ENCODE results near the gene VAX1.
"Not testable (repeated sequence)": the region's sequence is repeated elsewhere in the genome, so short reads cannot be mapped to it uniquely, and the experiment has no call there.

VAX1 gene

DNA sequence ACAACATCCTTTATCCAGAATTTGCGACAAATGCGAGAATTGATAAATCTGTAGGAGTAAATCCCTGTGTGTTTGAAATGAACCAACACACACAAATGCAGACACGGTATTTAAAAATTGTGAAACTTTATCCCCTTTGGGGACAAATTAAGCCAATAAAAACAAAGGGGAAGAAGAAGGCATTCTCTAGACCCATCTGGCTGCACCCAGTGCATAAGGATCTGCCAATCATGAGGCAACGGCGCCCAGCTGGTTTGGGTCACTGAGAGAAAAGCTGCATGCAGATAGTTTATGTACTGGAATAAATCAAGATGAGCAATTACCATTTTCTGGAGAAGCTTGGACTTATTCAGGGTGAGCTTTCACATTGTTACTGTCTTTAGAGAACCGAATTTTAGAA is 45.7 kb downstream of the VAX1 start:
- no peak for DNase-seq (ENCODE audit: insufficient read length, low spot score)
- no peak for FAIRE-seq
- TF ChIP-seq POLR2A (IDR thresholded peaks at IDR 0.05; ENCODE audit: low read depth, low read length) = no peak

- TF ChIP-seq POLR2A (IDR thresholded peaks at IDR 0.05; ENCODE audit: low read depth, low read length) = no peak
- DNase-seq (ENCODE audit: insufficient read length, low spot score) = no peak
- FAIRE-seq = no peak
Observed at GRCh38 chr10:117090834-117091233, 47.2 kb downstream of the VAX1 start.

GRCh38 chr10:117087521-117087920 is 50.5 kb downstream of the VAX1 start:
- TF ChIP-seq POLR2A (IDR thresholded peaks at IDR 0.05; ENCODE audit: low read depth, low read length) = no peak
- DNase-seq (ENCODE audit: insufficient read length, low spot score) (no peak), FAIRE-seq (no peak)

DNA sequence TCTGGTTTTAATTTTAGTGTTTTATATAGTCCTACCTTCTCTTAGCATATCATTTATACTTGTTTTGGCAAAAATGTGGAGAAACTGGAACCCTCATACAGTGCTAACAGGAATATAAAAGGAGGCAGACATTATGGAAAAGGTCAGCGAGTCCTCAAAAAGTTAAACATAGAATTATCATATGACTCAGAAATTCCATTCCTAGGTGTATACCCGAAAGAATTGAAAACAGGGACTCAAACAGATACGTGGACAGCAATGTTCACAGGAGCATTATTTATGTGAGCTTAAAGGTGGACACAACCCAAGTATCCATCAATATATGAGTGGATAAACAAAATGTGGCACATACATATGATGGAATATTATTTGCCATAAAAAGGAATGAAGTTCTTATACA is 51.5 kb downstream of the VAX1 start:
- DNase-seq (ENCODE audit: insufficient read length, low spot score) (no peak), FAIRE-seq (no peak)
- no peak for TF ChIP-seq POLR2A (IDR thresholded peaks at IDR 0.05; ENCODE audit: low read depth, low read length)

DNA sequence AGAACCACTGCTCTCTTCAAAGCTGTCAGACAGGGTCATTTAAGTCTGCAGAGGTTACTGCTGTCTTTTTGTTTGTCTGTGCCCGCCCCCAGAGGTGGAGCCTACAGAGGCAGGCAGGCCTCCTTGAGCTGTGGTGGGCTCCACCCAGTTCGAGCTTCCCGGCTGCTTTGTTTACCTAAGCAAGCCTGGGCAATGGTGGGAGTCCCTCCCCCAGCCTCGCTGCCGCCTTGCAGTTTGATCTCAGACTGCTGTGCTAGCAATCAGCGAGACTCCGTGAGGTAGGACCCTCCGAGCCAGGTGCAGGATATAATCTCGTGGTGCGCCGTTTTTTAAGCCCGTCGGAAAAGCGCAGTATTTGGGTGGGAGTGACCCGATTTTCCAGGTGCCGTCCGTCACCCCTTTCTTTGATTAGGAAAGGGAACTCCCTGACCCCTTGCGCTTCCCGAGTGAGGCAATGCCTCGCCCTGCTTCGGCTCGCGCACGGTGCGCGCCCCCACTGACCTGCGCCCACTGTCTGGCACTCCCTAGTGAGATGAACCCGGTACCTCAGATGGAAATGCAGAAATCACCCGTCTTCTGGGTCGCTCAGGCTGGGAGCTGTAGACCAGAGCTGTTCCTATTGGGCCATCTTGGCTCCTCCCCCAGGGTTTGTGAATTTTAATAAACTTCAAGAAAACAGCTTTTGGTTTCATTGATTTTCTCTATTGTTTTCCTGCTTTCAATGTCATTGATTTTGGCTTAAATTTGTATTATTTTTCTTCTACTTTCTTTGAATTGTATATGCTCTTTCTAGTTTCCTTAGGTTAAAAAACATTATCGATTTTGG is 53.4 kb downstream of the VAX1 start:
- not testable (repeated sequence) for DNase-seq (ENCODE audit: insufficient read length, low spot score); FAIRE-seq

Data from H54 (cell line).